ENCODE measurements around the gene HINT3.
"Not testable (repeated sequence)": the region's sequence is repeated elsewhere in the genome, so short reads cannot be mapped to it uniquely, and the experiment has no call there.

Gene HINT3

GRCh38 chr6:125956506-125957390 is at the start of gene HINT3:
Gene HINT3, plus strand, starts transcription at chr6:125956770. Its CDS starts 208 bp downstream, at chr6:125956978.
- peak; percentile 98 for DNase-seq (ENCODE audit: low spot score)

GRCh38 chr6:125910527-125910926 is 46.0 kb upstream of the HINT3 start:
- peak; percentile 78 for DNase-seq (ENCODE audit: low spot score)

GRCh38 chr6:125911051-125911451 is 45.5 kb upstream of the HINT3 start:
- not testable (repeated sequence) for DNase-seq (ENCODE audit: low spot score)

- DNase-seq (ENCODE audit: low spot score) = not testable (repeated sequence)
These were observed 44.1 kb upstream of the HINT3 start for GRCh38 chr6:125912430-125912829.

- no peak for DNase-seq (ENCODE audit: low spot score)
These were observed 43.4 kb upstream of the HINT3 start for GRCh38 chr6:125913145-125913544.

GRCh38 chr6:125913864-125914351 is 42.7 kb upstream of the HINT3 start:
- DNase-seq (ENCODE audit: low spot score) = no peak

GRCh38 chr6:125918230-125918629 is 38.3 kb upstream of the HINT3 start:
- DNase-seq (ENCODE audit: low spot score) = no peak

GRCh38 chr6:125918681-125919566 is 37.6 kb upstream of the HINT3 start:
- peak; percentile 89 for DNase-seq (ENCODE audit: low spot score)

- DNase-seq (ENCODE audit: low spot score) = no peak
These were observed 37.0 kb upstream of the HINT3 start for GRCh38 chr6:125919618-125920017.

- DNase-seq (ENCODE audit: low spot score) = no peak
These were observed 34.2 kb upstream of the HINT3 start for GRCh38 chr6:125922322-125922860.

GRCh38 chr6:125923366-125923877 is 33.1 kb upstream of the HINT3 start:
- DNase-seq (ENCODE audit: low spot score) = no peak

- peak; percentile 39 for DNase-seq (ENCODE audit: low spot score)
These were observed 32.4 kb upstream of the HINT3 start for GRCh38 chr6:125924169-125924568.

GRCh38 chr6:125924697-125925358 is 31.7 kb upstream of the HINT3 start:
- DNase-seq (ENCODE audit: low spot score) = no peak

- DNase-seq (ENCODE audit: low spot score) = no peak
These were observed 29.9 kb upstream of the HINT3 start for GRCh38 chr6:125926711-125927110.

GRCh38 chr6:125927761-125928160 is 28.8 kb upstream of the HINT3 start:
- no peak for DNase-seq (ENCODE audit: low spot score)

- DNase-seq (ENCODE audit: low spot score) = no peak
These were observed 25.7 kb upstream of the HINT3 start for GRCh38 chr6:125930765-125931418.

GRCh38 chr6:125931733-125932450 is 24.7 kb upstream of the HINT3 start:
- peak; percentile 39 for DNase-seq (ENCODE audit: low spot score)

- DNase-seq (ENCODE audit: low spot score) = no peak
These were observed 24.1 kb upstream of the HINT3 start for GRCh38 chr6:125932451-125932795.

GRCh38 chr6:125935520-125935919 is 21.1 kb upstream of the HINT3 start:
- DNase-seq (ENCODE audit: low spot score) = not testable (repeated sequence)

GRCh38 chr6:125939026-125939425 is 17.5 kb upstream of the HINT3 start:
- DNase-seq (ENCODE audit: low spot score) = no peak

All from activated CD4-positive, alpha-beta T cell treated with anti-CD3 and anti-CD28 coated beads, Interleukin-2, Interleukin-4, amounts not matched to agents 100 ng/mL and 50 ng/mL, durations not matched to agents 16 hours and 8 hours (primary cell).